ENCODE data around the gene FBLN1. TPM values are rescaled to one million over a fixed set of nuclear protein-coding genes. Genes with fewer than 3 reads are reported as not detected.

FBLN1 gene
- total RNA-seq, 1 experiment from 2014 or later: 183 TPM

DNA sequence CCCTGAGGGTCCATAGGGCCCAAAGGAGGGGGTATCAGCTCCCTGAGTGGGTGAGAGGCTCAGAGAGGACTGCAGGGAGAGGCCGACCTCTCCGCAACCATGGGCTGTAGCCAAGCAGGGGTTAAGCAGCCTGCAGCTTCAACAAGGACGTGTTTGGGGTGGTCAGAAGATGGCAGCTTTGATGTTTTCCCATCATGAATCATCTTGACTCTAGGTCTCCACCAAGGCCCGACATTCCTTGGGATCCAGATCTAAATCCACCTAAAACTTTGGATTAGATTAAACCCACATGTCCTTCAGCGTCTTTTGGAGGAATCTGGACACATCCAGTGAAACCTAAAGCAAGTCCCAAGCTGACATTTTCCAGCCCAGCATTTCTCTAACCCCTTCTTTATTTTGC lies 19.8 kb downstream of the FBLN1 start (continued):
- TF ChIP-seq, protein P1, sequence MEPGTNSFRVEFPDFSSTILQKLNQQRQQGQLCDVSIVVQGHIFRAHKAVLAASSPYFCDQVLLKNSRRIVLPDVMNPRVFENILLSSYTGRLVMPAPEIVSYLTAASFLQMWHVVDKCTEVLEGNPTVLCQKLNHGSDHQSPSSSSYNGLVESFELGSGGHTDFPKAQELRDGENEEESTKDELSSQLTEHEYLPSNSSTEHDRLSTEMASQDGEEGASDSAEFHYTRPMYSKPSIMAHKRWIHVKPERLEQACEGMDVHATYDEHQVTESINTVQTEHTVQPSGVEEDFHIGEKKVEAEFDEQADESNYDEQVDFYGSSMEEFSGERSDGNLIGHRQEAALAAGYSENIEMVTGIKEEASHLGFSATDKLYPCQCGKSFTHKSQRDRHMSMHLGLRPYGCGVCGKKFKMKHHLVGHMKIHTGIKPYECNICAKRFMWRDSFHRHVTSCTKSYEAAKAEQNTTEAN (CRISPR knock-in tag; IDR thresholded peaks at IDR 0.05): no peak
- TF ChIP-seq GABPB1 (CRISPR knock-in tag; IDR thresholded peaks at IDR 0.05) (no peak), SMAD3 (CRISPR knock-in tag; IDR thresholded peaks at IDR 0.05; ENCODE audit: borderline replicate concordance) (no peak)

DNA sequence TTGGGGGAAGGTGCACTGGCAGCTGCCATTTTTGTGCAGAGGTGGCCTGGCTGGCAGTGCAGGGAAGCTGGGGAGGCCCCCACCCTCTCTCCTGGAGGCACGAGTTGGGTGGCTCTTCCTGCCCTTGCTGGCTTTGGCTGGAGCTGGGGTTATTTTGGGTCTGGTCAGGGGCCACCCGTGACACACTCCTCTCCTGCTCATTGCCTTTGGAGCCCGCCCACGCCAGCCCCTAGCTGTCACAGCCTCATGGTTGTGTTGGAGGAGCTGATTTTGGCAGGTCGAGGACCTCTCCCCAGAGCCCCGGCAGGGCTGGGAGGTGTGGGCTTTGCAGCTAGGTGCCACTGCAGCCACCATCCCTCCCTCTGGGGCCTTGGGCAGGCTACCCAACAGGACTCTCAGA lies 21.5 kb downstream of the FBLN1 start:
- Mint-ChIP-seq H3K4me3 (no peak overlapping the region), H3K4me1 (no peaks in the 10 kb centered on the region), H3K27ac (no peak overlapping the region), H3K27me3 (ENCODE audit: low read depth) (no peaks in the 10 kb centered on the region), H3K36me3 (peaks cover 40% of the 10 kb centered on the region), H3K9me3 (no peaks in the 10 kb centered on the region)
- POLR2A ChIA-PET: no interaction called here
- DNase-seq (ENCODE audit: low spot score) (no peak), ATAC-seq (no peak)
- CTCF ChIA-PET: interaction anchor here (1.5 kb wide), 1 partner anchor 10 kb away, joined by 4 read pairs; no protein-coding TSS in a partner anchor
- TF ChIP-seq, protein P2, sequence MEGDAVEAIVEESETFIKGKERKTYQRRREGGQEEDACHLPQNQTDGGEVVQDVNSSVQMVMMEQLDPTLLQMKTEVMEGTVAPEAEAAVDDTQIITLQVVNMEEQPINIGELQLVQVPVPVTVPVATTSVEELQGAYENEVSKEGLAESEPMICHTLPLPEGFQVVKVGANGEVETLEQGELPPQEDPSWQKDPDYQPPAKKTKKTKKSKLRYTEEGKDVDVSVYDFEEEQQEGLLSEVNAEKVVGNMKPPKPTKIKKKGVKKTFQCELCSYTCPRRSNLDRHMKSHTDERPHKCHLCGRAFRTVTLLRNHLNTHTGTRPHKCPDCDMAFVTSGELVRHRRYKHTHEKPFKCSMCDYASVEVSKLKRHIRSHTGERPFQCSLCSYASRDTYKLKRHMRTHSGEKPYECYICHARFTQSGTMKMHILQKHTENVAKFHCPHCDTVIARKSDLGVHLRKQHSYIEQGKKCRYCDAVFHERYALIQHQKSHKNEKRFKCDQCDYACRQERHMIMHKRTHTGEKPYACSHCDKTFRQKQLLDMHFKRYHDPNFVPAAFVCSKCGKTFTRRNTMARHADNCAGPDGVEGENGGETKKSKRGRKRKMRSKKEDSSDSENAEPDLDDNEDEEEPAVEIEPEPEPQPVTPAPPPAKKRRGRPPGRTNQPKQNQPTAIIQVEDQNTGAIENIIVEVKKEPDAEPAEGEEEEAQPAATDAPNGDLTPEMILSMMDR (IDR thresholded peaks at IDR 0.05): no peak

DNA sequence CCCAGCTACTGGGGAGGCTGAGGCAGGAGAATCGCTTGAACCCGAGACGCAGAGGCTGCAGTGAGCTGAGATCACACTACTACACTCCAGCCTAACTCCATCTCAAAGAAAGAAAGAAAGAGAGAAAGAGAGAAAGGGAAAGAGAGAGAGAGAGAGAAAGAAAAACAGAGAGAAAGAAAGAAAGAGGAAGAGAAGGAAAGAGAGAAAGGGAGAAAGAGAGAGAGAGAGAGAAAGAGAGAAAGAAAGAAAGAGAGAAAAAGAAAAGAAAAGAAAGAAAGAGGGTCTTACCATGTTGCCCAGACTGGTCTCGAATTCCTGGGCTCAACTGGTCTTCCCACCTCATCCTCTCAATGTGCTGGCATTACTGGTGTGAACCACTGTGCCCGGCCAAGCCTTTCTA lies 22.3 kb downstream of the FBLN1 start:
- Mint-ChIP-seq H3K4me1 (no peaks in the 10 kb centered on the region), H3K9me3 (no peaks in the 10 kb centered on the region), H3K36me3 (peaks cover 41% of the 10 kb centered on the region), H3K27ac (no peak overlapping the region), H3K4me3 (no peak overlapping the region), H3K27me3 (ENCODE audit: low read depth) (no peaks in the 10 kb centered on the region)
- TF ChIP-seq, protein P3, sequence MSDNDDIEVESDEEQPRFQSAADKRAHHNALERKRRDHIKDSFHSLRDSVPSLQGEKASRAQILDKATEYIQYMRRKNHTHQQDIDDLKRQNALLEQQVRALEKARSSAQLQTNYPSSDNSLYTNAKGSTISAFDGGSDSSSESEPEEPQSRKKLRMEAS (CRISPR knock-in tag; IDR thresholded peaks at IDR 0.05): no peak
- TF ChIP-seq CBFB (CRISPR knock-in tag; IDR thresholded peaks at IDR 0.05; ENCODE audit: low read depth): no peak
- no peak for DNase-seq (ENCODE audit: low spot score)
- ChIA-PET POLR2A (no interaction called here), CTCF (interaction anchor here (1.5 kb wide), 1 partner anchor 11 kb away, joined by 4 read pairs; no protein-coding TSS in a partner anchor)
- no peak for ATAC-seq

DNA sequence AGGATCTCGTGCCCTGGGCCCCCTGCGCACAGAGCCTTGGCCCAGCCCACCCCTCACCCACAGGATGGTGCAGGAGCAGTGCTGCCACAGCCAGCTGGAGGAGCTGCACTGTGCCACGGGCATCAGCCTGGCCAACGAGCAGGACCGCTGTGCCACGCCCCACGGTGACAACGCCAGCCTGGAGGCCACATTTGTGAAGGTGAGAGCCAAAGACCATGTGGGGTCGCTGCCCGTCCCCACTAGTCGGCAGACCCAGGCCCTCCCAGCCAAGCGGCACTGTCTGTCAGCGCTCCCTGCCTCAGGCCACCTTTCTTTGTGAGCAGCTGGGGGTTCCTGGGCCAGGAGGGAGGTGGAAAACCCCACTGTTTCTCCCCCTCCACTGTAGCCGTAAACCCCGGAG lies 22.8 kb downstream of the FBLN1 start:
- ATAC-seq (no peak), DNase-seq (ENCODE audit: low spot score) (no peak)
- Mint-ChIP-seq H3K36me3 (peaks cover 43% of the 10 kb centered on the region), H3K27me3 (ENCODE audit: low read depth) (no peaks in the 10 kb centered on the region), H3K9me3 (no peaks in the 10 kb centered on the region), H3K4me3 (no peak overlapping the region), H3K27ac (no peak overlapping the region), H3K4me1 (no peaks in the 10 kb centered on the region)
- CTCF ChIA-PET: no interaction called here
- POLR2A ChIA-PET: no interaction called here
- TF ChIP-seq, protein P4, sequence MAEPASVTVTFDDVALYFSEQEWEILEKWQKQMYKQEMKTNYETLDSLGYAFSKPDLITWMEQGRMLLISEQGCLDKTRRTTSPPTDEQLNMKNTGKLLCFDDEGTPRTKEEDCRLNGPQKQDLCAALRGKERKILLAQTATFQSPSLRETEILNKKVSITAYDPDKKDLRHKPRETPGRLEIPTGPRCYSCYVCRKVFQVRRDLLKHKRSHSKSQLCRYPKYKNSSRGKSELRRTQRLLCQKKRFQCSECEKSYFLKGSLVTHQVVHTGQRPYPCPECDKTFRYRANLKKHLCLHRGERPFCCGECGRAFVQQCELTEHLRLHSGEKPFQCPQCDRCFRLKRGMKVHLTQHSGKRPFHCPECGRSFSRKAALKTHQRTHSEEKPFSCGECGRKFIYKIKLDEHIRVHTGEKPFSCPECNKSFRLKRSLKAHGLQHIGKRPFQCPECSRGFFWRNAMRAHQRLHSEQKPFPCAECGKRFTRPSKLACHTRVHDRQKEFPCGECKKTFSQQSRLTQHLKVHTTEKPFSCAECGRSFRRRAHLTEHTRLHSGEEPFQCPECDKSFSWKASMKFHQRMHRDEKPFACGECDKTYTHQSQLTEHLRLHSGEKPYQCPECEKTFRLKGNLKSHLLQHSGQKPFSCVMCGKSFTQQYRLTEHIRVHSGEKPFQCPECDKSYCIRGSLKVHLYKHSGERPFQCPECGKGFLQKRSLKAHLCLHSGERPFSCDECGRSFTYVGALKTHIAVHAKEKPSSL (CRISPR knock-in tag; conservative IDR thresholded peaks at IDR 0.05): no peak
- no peak for TF ChIP-seq ELF4 (CRISPR knock-in tag; IDR thresholded peaks at IDR 0.05; ENCODE audit: low read depth)
- TF ChIP-seq ZBTB21 (CRISPR knock-in tag; IDR thresholded peaks at IDR 0.05; ENCODE audit: borderline replicate concordance): no peak
- TF ChIP-seq, protein P5, sequence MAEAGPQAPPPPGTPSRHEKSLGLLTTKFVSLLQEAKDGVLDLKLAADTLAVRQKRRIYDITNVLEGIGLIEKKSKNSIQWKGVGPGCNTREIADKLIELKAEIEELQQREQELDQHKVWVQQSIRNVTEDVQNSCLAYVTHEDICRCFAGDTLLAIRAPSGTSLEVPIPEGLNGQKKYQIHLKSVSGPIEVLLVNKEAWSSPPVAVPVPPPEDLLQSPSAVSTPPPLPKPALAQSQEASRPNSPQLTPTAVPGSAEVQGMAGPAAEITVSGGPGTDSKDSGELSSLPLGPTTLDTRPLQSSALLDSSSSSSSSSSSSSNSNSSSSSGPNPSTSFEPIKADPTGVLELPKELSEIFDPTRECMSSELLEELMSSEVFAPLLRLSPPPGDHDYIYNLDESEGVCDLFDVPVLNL (CRISPR knock-in tag; IDR thresholded peaks at IDR 0.05; ENCODE audit: borderline replicate concordance, low read depth): no peak
- TF ChIP-seq, protein P6, sequence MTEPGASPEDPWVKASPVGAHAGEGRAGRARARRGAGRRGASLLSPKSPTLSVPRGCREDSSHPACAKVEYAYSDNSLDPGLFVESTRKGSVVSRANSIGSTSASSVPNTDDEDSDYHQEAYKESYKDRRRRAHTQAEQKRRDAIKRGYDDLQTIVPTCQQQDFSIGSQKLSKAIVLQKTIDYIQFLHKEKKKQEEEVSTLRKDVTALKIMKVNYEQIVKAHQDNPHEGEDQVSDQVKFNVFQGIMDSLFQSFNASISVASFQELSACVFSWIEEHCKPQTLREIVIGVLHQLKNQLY (CRISPR knock-in tag; IDR thresholded peaks at IDR 0.05): no peak
- no peak for TF ChIP-seq ESRRA (CRISPR knock-in tag; IDR thresholded peaks at IDR 0.05; ENCODE audit: borderline replicate concordance)
- TF ChIP-seq, protein P7, sequence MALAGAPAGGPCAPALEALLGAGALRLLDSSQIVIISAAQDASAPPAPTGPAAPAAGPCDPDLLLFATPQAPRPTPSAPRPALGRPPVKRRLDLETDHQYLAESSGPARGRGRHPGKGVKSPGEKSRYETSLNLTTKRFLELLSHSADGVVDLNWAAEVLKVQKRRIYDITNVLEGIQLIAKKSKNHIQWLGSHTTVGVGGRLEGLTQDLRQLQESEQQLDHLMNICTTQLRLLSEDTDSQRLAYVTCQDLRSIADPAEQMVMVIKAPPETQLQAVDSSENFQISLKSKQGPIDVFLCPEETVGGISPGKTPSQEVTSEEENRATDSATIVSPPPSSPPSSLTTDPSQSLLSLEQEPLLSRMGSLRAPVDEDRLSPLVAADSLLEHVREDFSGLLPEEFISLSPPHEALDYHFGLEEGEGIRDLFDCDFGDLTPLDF (CRISPR knock-in tag; IDR thresholded peaks at IDR 0.05): no peak
- TF ChIP-seq ZNF263 (CRISPR knock-in tag; IDR thresholded peaks at IDR 0.05; ENCODE audit: low read depth): no peak
- TF ChIP-seq, protein P8, sequence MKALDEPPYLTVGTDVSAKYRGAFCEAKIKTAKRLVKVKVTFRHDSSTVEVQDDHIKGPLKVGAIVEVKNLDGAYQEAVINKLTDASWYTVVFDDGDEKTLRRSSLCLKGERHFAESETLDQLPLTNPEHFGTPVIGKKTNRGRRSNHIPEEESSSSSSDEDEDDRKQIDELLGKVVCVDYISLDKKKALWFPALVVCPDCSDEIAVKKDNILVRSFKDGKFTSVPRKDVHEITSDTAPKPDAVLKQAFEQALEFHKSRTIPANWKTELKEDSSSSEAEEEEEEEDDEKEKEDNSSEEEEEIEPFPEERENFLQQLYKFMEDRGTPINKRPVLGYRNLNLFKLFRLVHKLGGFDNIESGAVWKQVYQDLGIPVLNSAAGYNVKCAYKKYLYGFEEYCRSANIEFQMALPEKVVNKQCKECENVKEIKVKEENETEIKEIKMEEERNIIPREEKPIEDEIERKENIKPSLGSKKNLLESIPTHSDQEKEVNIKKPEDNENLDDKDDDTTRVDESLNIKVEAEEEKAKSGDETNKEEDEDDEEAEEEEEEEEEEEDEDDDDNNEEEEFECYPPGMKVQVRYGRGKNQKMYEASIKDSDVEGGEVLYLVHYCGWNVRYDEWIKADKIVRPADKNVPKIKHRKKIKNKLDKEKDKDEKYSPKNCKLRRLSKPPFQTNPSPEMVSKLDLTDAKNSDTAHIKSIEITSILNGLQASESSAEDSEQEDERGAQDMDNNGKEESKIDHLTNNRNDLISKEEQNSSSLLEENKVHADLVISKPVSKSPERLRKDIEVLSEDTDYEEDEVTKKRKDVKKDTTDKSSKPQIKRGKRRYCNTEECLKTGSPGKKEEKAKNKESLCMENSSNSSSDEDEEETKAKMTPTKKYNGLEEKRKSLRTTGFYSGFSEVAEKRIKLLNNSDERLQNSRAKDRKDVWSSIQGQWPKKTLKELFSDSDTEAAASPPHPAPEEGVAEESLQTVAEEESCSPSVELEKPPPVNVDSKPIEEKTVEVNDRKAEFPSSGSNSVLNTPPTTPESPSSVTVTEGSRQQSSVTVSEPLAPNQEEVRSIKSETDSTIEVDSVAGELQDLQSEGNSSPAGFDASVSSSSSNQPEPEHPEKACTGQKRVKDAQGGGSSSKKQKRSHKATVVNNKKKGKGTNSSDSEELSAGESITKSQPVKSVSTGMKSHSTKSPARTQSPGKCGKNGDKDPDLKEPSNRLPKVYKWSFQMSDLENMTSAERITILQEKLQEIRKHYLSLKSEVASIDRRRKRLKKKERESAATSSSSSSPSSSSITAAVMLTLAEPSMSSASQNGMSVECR (CRISPR knock-in tag; IDR thresholded peaks at IDR 0.05; ENCODE audit: borderline replicate concordance): no peak
- no peak for TF ChIP-seq PRRX2 (CRISPR knock-in tag; IDR thresholded peaks at IDR 0.05)
- TF ChIP-seq SMAD4 (CRISPR knock-in tag; IDR thresholded peaks at IDR 0.05): no peak
